ENCODE results near the gene TCF7L1.
"Not testable (repeated sequence)": the region's sequence is repeated elsewhere in the genome, so short reads cannot be mapped to it uniquely, and the experiment has no call there.

TCF7L1 gene

DNA sequence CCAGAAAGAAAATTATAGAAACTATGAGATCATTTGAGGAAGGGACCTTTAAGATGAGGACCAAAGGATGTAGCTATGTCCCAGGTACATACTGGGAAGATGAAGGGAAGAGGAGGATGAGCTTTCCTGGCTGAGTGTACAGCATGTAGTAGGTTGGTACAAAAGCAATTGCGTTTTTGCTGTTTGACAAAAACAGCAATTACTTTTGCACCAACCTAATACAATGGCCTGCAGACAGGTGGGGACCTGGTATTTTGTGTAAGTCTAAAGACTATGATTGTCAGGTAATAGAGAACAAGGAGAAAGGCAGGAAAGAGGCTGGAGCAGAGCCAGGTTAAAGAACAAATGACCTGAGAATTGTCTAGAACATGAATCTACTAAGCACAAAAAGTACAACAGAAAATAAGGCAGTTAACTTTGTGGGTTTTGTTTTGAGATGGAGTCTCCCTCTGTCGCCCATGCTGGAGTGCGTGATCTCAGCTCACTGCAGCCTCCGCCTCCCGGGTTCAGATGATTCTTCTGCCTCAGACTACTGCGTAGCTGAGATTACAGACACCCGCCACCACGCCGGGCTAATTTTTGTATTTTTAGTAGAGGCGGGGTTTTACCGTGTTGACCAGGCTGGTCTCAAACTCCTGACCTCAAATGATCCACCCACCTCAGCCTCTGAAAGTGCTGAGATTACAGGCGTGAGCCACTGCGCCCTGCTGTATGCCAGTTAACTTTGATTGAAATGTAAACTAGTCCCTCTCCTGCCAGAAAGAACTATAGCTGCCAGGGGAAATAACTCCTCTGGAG, 197.8 kb downstream of the TCF7L1 start:
- H3K4me3 ChIP-seq (ENCODE audit: low read depth, low read length), result no peak overlapping the region; the same call in 1 of the 2 replicates
- DNase-seq (ENCODE audit: low read depth), result no peak
- TF ChIP-seq, protein P1, sequence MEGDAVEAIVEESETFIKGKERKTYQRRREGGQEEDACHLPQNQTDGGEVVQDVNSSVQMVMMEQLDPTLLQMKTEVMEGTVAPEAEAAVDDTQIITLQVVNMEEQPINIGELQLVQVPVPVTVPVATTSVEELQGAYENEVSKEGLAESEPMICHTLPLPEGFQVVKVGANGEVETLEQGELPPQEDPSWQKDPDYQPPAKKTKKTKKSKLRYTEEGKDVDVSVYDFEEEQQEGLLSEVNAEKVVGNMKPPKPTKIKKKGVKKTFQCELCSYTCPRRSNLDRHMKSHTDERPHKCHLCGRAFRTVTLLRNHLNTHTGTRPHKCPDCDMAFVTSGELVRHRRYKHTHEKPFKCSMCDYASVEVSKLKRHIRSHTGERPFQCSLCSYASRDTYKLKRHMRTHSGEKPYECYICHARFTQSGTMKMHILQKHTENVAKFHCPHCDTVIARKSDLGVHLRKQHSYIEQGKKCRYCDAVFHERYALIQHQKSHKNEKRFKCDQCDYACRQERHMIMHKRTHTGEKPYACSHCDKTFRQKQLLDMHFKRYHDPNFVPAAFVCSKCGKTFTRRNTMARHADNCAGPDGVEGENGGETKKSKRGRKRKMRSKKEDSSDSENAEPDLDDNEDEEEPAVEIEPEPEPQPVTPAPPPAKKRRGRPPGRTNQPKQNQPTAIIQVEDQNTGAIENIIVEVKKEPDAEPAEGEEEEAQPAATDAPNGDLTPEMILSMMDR (IDR thresholded peaks at IDR 0.05; ENCODE audit: low read depth, low read length, missing control alignments), result no peak

DNA sequence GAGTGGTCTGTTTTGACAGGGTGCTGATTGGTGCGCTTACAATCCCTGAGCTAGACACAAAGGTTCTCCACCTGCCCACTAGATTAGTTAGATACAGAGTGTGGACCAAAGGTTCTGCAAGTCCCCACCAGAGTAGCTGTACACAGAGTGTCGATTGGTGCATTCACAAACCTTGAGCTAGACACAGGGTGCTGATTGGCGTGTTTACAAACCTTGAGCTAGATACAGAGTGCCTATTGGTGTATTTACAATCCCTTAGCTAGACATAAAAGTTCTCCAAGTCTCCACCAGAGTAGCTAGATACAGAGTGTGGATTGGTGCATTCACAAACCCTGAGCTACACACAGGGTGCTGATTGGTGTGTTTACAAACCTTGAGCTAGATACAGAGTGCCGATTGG, 200.7 kb downstream of the TCF7L1 start:
- not testable (repeated sequence) for DNase-seq (ENCODE audit: low read depth); H3K4me3 ChIP-seq (ENCODE audit: low read depth, low read length)

DNA sequence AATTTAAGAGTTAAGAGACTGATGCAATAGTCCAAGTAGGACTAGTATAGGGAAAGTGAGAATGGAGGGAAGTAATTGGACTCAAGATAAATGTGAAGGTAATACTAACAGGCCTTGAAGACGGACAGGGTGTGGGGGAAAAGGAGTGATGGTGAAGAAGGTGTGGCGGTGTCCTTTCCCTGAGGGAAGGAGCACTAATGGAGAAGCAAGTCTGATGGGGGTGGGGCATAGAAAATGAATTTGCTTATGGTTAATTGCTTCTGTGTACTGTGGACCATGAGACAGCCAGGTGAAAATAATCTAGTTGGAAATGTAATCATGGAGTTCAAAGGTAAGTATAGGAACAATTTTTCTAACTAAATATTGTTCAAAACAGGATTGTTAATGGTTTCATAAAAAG, 201.7 kb downstream of the TCF7L1 start:
- H3K4me3 ChIP-seq (ENCODE audit: low read depth, low read length), result no peak overlapping the region
- DNase-seq (ENCODE audit: low read depth), result no peak
- TF ChIP-seq, protein P1 (IDR thresholded peaks at IDR 0.05; ENCODE audit: low read depth, low read length, missing control alignments), result no peak

DNA sequence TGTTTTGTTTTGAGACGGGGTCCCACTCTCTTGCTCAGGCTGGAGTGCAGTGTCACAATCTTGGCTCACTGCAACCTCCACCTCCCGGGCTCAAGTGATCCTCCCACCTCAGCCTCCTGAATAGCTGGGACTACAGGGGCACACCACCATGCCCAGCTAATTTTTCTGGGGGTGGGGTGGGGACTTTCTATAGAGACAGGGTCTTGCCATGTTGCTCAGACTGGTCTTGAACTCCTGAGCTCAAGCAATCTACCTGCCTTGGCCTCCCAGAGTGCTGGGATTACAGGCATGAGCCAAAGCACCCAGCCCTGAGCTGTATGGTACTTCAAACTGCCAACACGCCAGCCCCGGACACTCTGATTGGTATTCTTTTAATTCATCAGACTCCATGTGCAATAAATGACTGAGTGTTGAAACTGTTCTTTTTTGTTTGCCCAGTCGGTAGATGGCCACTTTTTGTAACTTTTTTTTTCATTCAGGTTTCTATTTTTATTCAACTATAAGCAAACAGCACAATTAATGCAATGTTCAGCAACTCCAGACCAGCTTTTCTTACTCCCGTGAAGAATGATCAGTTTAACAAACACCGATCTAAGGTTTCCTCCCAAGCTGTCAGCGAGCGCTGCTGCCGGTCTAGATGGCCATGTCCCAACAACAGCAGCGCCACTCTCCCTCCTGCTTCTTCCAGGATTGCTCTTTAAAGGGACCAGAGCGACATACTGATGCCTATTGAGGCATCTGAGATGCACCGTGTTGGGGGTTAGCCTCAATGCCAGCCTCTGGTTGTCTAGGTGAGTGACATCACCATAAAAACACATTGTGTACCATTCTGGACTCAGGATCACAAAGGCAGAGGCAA, 207.1 kb downstream of the TCF7L1 start:
- TF ChIP-seq, protein P1 (IDR thresholded peaks at IDR 0.05; ENCODE audit: low read depth, low read length, missing control alignments), result no peak
- H3K4me3 ChIP-seq (ENCODE audit: low read depth, low read length), result no peak overlapping the region
- no peak for DNase-seq (ENCODE audit: low read depth)

DNA sequence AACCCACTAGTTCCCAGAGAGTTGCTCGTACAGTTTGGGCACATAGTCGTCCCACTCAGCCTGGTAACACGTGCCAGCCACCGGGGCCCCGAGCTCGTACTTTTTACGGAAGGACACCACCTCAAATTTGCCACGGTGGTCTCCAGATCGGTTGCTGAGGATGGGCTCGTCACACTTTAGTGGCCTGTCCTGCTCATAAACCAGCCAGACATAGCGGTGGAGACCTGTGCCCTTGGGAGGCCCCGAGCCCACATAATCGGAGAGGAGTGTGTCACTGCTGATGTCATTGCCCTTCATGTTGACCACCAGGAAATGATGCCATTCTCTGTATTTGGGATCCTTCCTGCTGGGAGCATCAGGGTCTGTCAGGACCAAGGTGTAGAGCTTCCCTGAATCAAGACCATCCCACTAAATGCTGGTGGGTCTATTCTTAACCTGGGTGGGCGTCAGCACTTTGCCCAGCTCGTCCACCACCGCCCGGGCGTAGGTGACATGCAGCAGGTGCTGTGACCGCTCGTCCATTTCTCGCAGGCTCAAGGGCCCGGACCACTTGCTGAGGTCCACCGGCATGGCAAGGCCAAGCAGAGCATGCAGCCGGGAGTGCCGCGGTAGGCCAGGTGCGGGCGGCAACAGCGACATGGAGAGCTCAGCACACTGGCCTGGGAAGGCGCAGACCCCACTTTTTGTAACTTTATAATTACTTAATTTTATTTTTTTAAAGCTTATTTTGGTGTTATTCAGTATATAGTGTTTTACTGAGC, 208.3 kb downstream of the TCF7L1 start:
- DNase-seq (ENCODE audit: low read depth), result no peak
- no peak overlapping the region for H3K4me3 ChIP-seq (ENCODE audit: low read depth, low read length)
- TF ChIP-seq, protein P1 (IDR thresholded peaks at IDR 0.05; ENCODE audit: low read depth, low read length, missing control alignments), result no peak

DNA sequence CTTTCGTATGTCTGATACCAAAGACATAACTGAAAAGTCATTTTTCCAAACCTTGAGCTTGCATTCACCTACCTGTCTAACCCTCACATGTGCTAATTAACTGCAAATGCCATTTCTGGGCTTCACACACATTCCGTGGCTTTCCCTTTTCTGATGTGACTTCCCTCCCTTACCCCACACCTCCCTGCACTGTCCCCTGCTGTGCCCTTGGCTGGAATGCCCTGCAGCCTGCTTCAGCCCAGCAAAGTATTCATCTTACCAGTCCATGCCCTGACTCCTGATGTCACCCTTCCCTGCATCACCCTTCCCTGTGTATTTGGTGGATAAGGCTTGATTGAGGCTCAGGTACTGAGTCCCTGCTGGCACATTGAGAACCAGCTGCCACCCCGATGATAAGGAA, 209.0 kb downstream of the TCF7L1 start:
- H3K4me3 ChIP-seq (ENCODE audit: low read depth, low read length), result no peak overlapping the region
- no peak for DNase-seq (ENCODE audit: low read depth)
- TF ChIP-seq, protein P1 (IDR thresholded peaks at IDR 0.05; ENCODE audit: low read depth, low read length, missing control alignments), result no peak

DNA sequence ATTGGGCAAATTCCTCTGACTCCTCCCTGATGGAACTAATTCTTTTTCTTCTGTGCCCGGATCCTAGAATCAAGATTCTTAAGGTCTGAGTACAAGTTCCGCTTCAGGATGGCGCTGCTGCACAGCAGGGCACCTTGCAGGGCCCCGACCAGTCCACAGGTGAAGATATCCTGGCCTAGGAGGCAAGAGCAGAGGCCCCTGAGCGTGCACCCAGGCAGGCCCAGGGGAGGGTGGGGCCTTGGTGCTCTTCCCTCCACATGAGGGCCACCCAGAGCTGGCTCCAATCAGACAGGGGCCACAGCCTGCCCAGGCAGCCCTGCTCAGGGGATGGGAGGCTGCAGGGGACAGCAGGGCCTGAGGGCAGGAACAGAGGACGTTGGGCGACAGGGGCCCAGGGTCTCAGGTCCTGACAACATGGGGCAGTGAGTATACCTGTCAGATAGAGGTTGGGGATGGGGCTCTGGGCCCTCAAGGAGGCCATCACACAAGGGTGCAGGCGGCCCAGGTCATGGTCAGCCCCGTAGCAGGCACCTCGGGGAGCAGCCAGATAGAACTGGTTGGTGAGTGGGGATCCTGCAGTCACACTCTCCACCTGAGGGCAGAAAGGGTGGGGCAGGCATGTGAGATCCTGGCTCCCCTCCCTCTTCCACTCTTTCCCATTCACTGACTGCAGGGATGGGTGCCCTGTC, 210.2 kb downstream of the TCF7L1 start:
- H3K4me3 ChIP-seq (ENCODE audit: low read depth, low read length); DNase-seq (ENCODE audit: low read depth): not testable (repeated sequence)
